ENCODE results near the gene PPP2R2C. TPM values are rescaled to one million over a fixed set of nuclear protein-coding genes. Genes with fewer than 3 reads are reported as not detected.

Gene PPP2R2C
- total RNA-seq, 1 experiment from 2014 or later: not detected

- TF ChIP-seq CTCF (IDR thresholded peaks at IDR 0.05; ENCODE audit: insufficient read depth in 1 of 2, low read depth in 1 of 2, low read length in 1 of 2, severe bottlenecking in 1 of 2, unreplicated experiment in 1 of 2): no peak
- peaks cover 26% of the 10 kb centered on the region for H3K27me3 Mint-ChIP-seq (ENCODE audit: insufficient read depth, unreplicated experiment)
- H3K4me3 Mint-ChIP-seq (ENCODE audit: unreplicated experiment): no peak overlapping the region
- Histone ChIP-seq H3K36me3 (ENCODE audit: control insufficient read depth, insufficient read depth, low read length) (no peaks in the 10 kb centered on the region), H3K27me3 (replicated peaks; ENCODE audit: control insufficient read depth, insufficient read depth, low read length) (no peaks in the 10 kb centered on the region; the same call in 1 of the 2 replicates), H3K4me1 (no peaks in the 10 kb centered on the region), H3K4me3 (ENCODE audit: low read depth, low read length) (no peak overlapping the region), H3K9me3 (no peaks in the 10 kb centered on the region)
- intact Hi-C loops (cut with micrococcal nuclease; ENCODE audit: unreplicated experiment): no loop called here
- ChIA-PET POLR2A (no interaction called here), CTCF (no interaction called here)
- H3K27ac Mint-ChIP-seq (ENCODE audit: unreplicated experiment): no peak overlapping the region
- H3K36me3 Mint-ChIP-seq (ENCODE audit: insufficient read depth, unreplicated experiment): no peaks in the 10 kb centered on the region
- DNase-seq: no peak
- no peaks in the 10 kb centered on the region for H3K4me1 Mint-ChIP-seq (ENCODE audit: low read depth, unreplicated experiment)
- no TSS peak for BruUV-seq (replicated peaks)
- H3K9me3 Mint-ChIP-seq (ENCODE audit: unreplicated experiment): no peaks in the 10 kb centered on the region
Measured at GRCh38 chr4:6402566-6403399, 69.6 kb downstream of the PPP2R2C start.

- Histone ChIP-seq H3K27me3 (replicated peaks; ENCODE audit: control insufficient read depth, insufficient read depth, low read length) (no peaks in the 10 kb centered on the region; the same call in 1 of the 2 replicates), H3K4me1 (no peaks in the 10 kb centered on the region), H3K9me3 (no peaks in the 10 kb centered on the region), H3K4me3 (ENCODE audit: low read depth, low read length) (no peak overlapping the region), H3K36me3 (ENCODE audit: control insufficient read depth, insufficient read depth, low read length) (no peaks in the 10 kb centered on the region)
- peaks cover 23% of the 10 kb centered on the region for H3K27me3 Mint-ChIP-seq (ENCODE audit: insufficient read depth, unreplicated experiment)
- DNase-seq: no peak
- CTCF ChIA-PET: no interaction called here
- TF ChIP-seq CTCF (IDR thresholded peaks at IDR 0.05; ENCODE audit: insufficient read depth in 1 of 2, low read depth in 1 of 2, low read length in 1 of 2, severe bottlenecking in 1 of 2, unreplicated experiment in 1 of 2): no peak
- H3K9me3 Mint-ChIP-seq (ENCODE audit: unreplicated experiment): no peaks in the 10 kb centered on the region
- no peaks in the 10 kb centered on the region for H3K36me3 Mint-ChIP-seq (ENCODE audit: insufficient read depth, unreplicated experiment)
- H3K27ac Mint-ChIP-seq (ENCODE audit: unreplicated experiment): no peak overlapping the region
- intact Hi-C loops (cut with micrococcal nuclease; ENCODE audit: unreplicated experiment): no loop called here
- POLR2A ChIA-PET: no interaction called here
- BruUV-seq (replicated peaks): no TSS peak
- no peak overlapping the region for H3K4me3 Mint-ChIP-seq (ENCODE audit: unreplicated experiment)
- no peaks in the 10 kb centered on the region for H3K4me1 Mint-ChIP-seq (ENCODE audit: low read depth, unreplicated experiment)
Measured at GRCh38 chr4:6401797-6402196, 70.6 kb downstream of the PPP2R2C start.

GRCh38 chr4:6396696-6397236 lies 75.6 kb downstream of the PPP2R2C start:
- no peaks in the 10 kb centered on the region for H3K4me1 ChIP-seq
- no peaks in the 10 kb centered on the region for H3K9me3 ChIP-seq
- TF ChIP-seq CTCF (IDR thresholded peaks at IDR 0.05; ENCODE audit: insufficient read depth in 1 of 2, low read depth in 1 of 2, low read length in 1 of 2, severe bottlenecking in 1 of 2, unreplicated experiment in 1 of 2): no peak
- peaks cover 14% of the 10 kb centered on the region for H3K27me3 Mint-ChIP-seq (ENCODE audit: insufficient read depth, unreplicated experiment)
- intact Hi-C loops (cut with micrococcal nuclease; ENCODE audit: unreplicated experiment): no loop called here
- no peak overlapping the region for H3K4me3 Mint-ChIP-seq (ENCODE audit: unreplicated experiment)
- H3K27me3 ChIP-seq (replicated peaks; ENCODE audit: control insufficient read depth, insufficient read depth, low read length): no peaks in the 10 kb centered on the region; the same call in 1 of the 2 replicates
- no peaks in the 10 kb centered on the region for H3K4me1 Mint-ChIP-seq (ENCODE audit: low read depth, unreplicated experiment)
- ChIA-PET CTCF (no interaction called here), POLR2A (no interaction called here)
- no peaks in the 10 kb centered on the region for H3K9me3 Mint-ChIP-seq (ENCODE audit: unreplicated experiment)
- no peak overlapping the region for H3K27ac Mint-ChIP-seq (ENCODE audit: unreplicated experiment)
- BruUV-seq (replicated peaks): no TSS peak
- no peak for DNase-seq
- no peaks in the 10 kb centered on the region for H3K36me3 ChIP-seq (ENCODE audit: control insufficient read depth, insufficient read depth, low read length)
- H3K4me3 ChIP-seq (ENCODE audit: low read depth, low read length): no peak overlapping the region
- no peaks in the 10 kb centered on the region for H3K36me3 Mint-ChIP-seq (ENCODE audit: insufficient read depth, unreplicated experiment)
